Spinal cord (tissue), 10 donors: ENCODE results near the gene EHD2. TPM values are rescaled to one million over a fixed set of nuclear protein-coding genes. Genes with fewer than 3 reads are reported as not detected.

Source experiments
- DNase-seq, 6 donors: peaks; one replicate each; pipeline versions ENCODE4 v3.0.0 to v3.0.0-alpha.2; 2013 to 2015; ENCODE audit warnings: low spot score in 6 of 6, low read depth in 4 of 6
- H3K27ac ChIP-seq: one replicate; pipeline ENCODE4 v1.5.1; 2013; ENCODE audit warnings: low read depth, low read length, control low read depth
- H3K27me3 ChIP-seq: one replicate; pipeline ENCODE4 v1.6.1; 2013; ENCODE audit warnings: low read length; ENCODE audit not compliant: control insufficient read depth, insufficient read depth
- H3K36me3 ChIP-seq: one replicate; pipeline ENCODE4 v1.6.1; 2013; ENCODE audit warnings: low read length; ENCODE audit not compliant: control insufficient read depth, insufficient read depth
- H3K4me1 ChIP-seq: one replicate; pipeline ENCODE4 v1.6.1; 2013; ENCODE audit warnings: low read length; ENCODE audit not compliant: control insufficient read depth, insufficient read depth
- H3K4me3 ChIP-seq: one replicate; pipeline ENCODE4 v1.5.1; 2013; ENCODE audit warnings: low read depth, low read length, control low read depth
- H3K9me3 ChIP-seq: one replicate; pipeline ENCODE4 v1.6.1; 2013; ENCODE audit warnings: low read length; ENCODE audit not compliant: control insufficient read depth, insufficient read depth
- WGBS: methylation state at CpG from one replicate; pipeline ENCODE4 v1.1.5; 2013; ENCODE audit warnings: missing lambda C conversion rate; ENCODE audit not compliant: insufficient coverage; 5-methylcytosine and 5-hydroxymethylcytosine counted together
- polyA plus RNA-seq, 2 donors: library from polyadenylated mRNA; unstranded; fragments of 120-200 nt; gene quantifications; one replicate each; pipeline ENCODE4 v1.2.1, GENCODE V29; 2013; ENCODE audit not compliant: insufficient read length in 2 of 2
- total RNA-seq, 2 donors: library from RNA; depleted of rRNA in 1 of 2; stranded (reverse); fragments of 120-200 nt in 1 of 2; fragments of >200 nt in 1 of 2; gene quantifications; one replicate each; pipeline versions ENCODE4 v1.2.3 to v1.2.4, GENCODE V29; 2013 to 2014
- donor health status: healthy.

Gene EHD2
- total and polyA plus RNA-seq, 4 donors, result 16.0 to 26.4 (median 20.3) TPM

DNA sequence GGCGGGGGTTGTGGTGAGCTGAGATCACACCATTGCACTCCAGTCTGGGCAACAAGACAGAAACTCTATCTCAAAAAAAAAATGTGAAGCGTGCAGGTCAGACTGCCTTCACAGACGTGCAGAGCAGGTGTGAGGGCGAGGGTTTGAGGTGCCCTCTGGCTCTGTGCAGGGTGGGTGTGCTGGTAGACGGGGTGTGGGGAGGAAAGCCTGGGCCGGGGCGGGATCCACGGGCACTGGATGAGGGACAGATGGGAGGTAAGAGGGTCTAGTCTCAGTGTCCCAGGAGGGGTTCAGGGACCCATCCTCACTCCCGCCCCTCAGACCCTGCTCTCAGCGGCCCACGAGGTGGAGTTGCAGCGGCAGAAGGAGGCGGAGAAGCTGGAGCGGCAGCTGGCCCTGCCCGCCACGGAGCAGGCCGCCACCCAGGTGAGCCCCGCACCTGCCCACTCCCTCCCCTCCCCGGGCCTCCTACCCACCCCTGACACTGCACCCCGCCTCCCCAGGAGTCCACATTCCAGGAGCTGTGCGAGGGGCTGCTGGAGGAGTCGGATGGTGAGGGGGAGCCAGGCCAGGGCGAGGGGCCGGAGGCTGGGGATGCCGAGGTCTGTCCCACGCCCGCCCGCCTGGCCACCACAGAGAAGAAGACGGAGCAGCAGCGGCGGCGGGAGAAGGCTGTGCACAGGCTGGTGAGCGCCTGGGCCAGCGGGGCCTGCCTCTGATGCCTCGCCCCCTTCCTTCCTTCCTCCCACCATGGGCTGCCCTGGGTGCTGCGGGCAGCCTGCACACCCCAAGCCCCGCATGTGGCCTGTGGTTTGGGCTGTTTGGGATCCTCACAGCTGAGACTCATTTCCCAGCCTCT, 41.2 kb downstream of the EHD2 start:
- 93% methylated on average over 23 of the region's 37 CpGs for WGBS
- DNase-seq, result no peak
- no peak overlapping the region for H3K4me3 ChIP-seq
- H3K9me3 ChIP-seq, result no peaks in the 10 kb centered on the region
- H3K36me3 ChIP-seq, result peaks cover 93% of the 10 kb centered on the region
- H3K4me1 ChIP-seq, result no peaks in the 10 kb centered on the region
- no peaks in the 10 kb centered on the region for H3K27me3 ChIP-seq
- H3K27ac ChIP-seq, result no peak overlapping the region

DNA sequence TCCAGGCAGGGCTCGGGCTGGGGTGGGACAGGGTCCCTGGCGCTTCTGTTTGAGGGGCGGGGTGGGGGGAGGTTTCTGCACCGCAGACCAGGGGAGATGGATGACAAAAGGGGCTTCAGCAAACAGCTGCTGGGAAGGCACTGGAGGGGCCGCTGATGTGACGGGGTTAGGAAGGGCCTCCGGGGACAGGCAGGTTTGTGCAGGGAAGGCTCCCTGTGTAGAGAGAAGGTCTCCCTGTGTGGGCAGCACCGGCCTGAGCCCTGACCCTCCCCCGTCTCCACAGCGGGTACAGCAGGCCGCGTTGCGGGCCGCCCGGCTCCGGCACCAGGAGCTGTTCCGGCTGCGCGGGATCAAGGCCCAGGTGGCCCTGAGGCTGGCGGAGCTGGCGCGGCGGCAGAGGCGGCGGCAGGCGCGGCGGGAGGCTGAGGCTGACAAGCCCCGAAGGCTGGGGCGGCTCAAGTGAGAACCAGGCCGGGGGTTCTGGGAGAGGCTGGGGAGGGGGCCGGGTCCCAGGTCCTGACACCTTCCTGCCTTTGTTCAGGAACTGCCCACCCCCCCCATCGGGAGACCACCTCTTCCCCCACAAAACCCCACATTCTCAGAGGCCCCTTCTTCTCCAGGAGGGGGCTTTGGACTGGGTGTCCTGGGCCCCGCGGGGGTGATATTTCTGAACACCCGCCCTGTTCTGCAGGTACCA, 42.0 kb downstream of the EHD2 start:
- no peaks in the 10 kb centered on the region for H3K27me3 ChIP-seq
- no peaks in the 10 kb centered on the region for H3K4me1 ChIP-seq
- no peak overlapping the region for H3K27ac ChIP-seq
- no peak overlapping the region for H3K4me3 ChIP-seq
- H3K9me3 ChIP-seq, result no peaks in the 10 kb centered on the region
- H3K36me3 ChIP-seq, result peaks cover 90% of the 10 kb centered on the region
- no peak for DNase-seq
- WGBS, result 97% methylated on average over 34 of the region's 36 CpGs

DNA sequence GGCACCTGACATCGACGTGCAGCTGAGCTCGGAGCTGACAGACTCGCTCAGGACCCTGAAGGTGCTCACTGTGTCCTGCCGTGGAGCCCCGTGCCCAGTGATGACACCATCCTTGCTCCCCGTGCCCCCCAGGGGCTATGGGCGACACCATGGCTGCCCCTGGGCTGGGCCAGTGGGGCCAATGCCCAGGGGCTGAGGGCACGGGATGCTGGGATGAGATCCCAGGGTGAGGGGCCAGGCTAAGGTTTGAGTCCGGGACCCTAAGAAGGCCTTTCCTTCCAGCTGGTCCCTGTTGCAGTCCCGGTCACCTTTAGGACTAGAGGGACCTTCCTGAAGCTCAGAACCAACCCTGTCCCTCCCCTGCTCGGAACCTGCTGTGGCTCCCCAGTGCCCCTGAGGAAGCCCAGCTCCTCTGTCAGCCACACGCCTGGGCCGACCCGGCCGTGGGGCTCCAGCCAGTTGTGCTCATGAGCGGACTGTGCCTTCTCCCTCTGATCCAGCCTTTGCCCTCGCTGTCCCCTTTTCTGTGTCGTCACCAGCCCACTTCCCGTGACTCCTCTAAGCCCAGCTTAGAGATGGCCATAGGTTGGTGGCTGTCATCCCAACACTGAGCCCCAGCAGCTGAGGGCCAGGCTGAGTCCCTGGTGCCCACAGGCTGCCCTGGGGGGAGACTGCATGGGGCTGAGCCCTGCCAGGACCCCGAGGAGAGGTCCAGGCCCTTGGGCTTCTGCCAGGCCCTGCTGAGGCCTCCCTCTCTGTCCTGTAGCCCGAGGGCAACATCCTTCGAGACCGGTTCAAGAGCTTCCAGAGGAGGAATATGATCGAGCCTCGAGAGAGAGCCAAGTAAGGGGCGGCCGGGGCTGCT, 42.8 kb downstream of the EHD2 start:
- 95% methylated on average over 28 of the region's 28 CpGs for WGBS
- H3K27ac ChIP-seq, result no peak overlapping the region
- no peak overlapping the region for H3K4me3 ChIP-seq
- H3K4me1 ChIP-seq, result no peaks in the 10 kb centered on the region
- H3K27me3 ChIP-seq, result no peaks in the 10 kb centered on the region
- peaks cover 83% of the 10 kb centered on the region for H3K36me3 ChIP-seq
- no peaks in the 10 kb centered on the region for H3K9me3 ChIP-seq
- no peak for DNase-seq

DNA sequence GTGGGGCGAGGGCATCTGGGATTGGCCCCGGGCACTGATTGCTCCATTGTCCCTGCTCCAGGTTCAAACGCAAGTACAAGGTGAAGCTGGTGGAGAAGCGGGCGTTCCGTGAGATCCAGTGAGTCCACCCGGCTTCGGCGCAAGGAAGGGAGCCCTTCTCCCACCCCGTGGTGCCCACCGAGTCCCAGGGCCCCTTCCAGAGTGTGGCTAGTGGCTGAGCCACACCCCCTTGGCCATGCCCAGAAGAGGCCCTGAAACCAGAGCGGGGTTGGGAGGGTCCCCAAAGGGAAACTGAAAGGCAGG, 43.4 kb downstream of the EHD2 start:
- peaks cover 78% of the 10 kb centered on the region for H3K36me3 ChIP-seq
- H3K27ac ChIP-seq, result no peak overlapping the region

DNA sequence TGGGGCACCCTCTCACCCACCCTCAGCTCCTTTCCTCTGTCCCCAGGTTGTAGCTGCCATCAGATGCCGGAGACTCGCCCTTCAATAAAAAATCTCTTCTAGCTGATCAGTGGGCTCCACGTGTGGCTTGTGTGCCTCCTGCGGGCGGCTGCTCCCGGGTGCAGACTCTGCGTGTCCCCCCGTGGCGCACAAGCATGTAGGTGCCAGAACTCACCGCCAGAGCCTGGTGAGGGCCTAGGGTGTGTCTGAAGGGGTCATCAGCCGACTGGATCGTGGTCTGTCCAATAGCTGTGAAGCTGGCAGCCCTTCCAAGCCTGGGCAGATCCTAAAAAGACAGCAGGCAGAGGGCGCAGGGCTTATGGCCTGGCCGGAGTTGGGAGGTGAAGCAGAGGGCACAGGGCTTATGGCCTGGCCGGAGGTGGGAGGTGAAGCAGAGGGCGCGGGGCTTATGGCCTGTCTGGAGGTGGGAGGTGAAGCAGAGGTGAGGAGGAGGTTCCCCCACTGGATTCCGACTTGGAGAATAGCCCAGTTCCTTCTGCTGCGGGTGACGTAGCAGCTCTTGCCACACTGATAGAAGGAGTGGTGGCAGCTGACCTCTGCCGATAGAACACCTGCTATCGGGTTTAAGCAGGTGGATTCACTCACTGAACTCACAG, 43.9 kb downstream of the EHD2 start:
- Histone ChIP-seq H3K4me3 (no peak overlapping the region), H3K36me3 (peaks cover 73% of the 10 kb centered on the region), H3K27ac (no peak overlapping the region), H3K27me3 (no peaks in the 10 kb centered on the region), H3K4me1 (no peaks in the 10 kb centered on the region), H3K9me3 (no peaks in the 10 kb centered on the region)
- no peak for DNase-seq
- WGBS, result 95% methylated on average over 19 of the region's 22 CpGs

More for the DNA sequence above, 43.4 kb downstream of the EHD2 start:
- H3K9me3 ChIP-seq, result no peaks in the 10 kb centered on the region
- no peaks in the 10 kb centered on the region for H3K4me1 ChIP-seq
- H3K27me3 ChIP-seq, result no peaks in the 10 kb centered on the region
- 97% methylated on average over 12 of the region's 12 CpGs for WGBS
- DNase-seq, result no peak
- no peak overlapping the region for H3K4me3 ChIP-seq

DNA sequence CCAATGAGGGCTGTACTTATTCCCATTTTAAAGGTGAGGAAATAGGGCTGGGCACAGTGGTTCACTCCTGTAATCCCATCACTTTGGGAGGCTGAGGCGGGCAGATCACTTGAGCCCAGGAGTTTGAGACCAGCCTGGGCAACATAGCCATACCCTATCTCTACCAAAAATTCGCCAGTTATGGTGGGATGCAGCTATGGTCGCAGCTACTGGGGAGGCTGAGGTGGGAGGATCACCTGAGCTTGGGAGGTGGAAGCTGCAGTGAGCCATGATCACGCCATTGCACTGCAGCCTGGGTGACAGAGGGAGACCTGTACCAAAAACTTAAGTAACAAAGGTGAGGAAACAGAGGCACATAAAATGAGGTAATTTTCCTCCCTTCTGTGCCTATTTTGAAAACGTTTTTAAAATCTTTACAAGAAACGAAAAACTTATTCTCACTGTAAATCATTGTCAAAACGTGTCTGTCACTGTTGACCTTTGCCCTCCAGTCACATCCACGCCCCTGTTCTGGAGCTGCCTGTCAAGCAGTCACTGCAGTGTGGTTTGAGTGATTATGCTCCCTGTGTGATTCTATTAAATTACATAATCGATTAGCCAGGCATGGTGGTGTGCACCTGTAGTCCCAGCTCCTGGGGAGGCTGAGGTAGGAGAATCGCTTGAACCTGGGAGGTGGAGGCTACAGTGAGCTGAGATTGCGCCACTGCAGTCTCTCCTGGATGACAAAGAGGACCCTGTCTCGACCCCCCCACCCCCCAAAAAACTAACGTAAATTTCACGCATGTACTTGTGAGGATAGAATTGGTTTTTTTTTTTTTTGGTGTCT, 44.6 kb downstream of the EHD2 start:
- Histone ChIP-seq H3K27me3 (no peaks in the 10 kb centered on the region), H3K36me3 (peaks cover 66% of the 10 kb centered on the region), H3K4me3 (no peak overlapping the region), H3K27ac (no peak overlapping the region), H3K9me3 (no peaks in the 10 kb centered on the region), H3K4me1 (no peaks in the 10 kb centered on the region)
- no peak for DNase-seq
- WGBS, result 100% methylated on average over 2 of the region's 14 CpGs

DNA sequence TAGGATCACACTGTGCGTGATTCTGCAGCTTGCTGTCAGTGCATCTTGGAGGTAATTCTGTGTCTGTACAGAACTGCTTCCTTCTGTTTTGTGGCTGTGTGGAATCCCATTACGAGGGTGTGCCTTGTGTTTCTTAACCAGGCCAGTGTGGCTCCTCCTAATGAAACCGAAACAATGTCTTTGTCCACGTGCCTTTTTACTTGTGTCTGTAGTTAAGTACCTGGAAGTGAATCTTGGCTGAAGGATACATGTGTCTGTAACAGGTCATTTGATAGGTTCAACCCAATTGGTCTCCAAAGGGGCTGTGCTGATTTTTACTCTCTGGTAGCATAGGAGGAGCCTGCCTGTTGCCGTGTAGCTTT, 45.2 kb downstream of the EHD2 start:
- Histone ChIP-seq H3K4me3 (no peak overlapping the region), H3K27me3 (no peaks in the 10 kb centered on the region), H3K4me1 (no peaks in the 10 kb centered on the region), H3K9me3 (no peaks in the 10 kb centered on the region), H3K27ac (no peak overlapping the region), H3K36me3 (peaks cover 60% of the 10 kb centered on the region)
- no peak for DNase-seq
- WGBS, result 96% methylated on average over 5 of the region's 5 CpGs

DNA sequence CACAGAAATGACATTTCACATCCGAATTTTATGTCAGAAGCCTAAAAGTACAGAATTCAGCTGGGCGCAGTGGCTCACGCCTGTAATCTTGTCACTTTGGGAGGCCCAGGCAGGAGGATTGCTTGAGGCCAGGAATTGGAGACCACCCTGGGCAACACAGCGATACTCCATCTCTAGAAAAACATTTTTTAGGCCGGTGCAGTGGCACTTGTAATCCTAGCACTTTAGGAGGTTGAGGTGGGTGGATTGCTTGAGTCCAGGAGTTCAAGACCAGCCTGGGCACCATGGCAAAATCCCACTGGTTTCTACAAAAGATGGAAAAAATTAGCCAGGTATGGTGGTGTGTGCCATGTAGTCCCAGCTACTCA, 47.4 kb downstream of the EHD2 start:
- peaks cover 38% of the 10 kb centered on the region for H3K36me3 ChIP-seq
- H3K27me3 ChIP-seq, result no peaks in the 10 kb centered on the region
- 100% methylated on average over 4 of the region's 5 CpGs for WGBS
- H3K9me3 ChIP-seq, result no peaks in the 10 kb centered on the region
- H3K4me3 ChIP-seq, result no peak overlapping the region
- H3K27ac ChIP-seq, result no peak overlapping the region
- H3K4me1 ChIP-seq, result peaks cover 2% of the 10 kb centered on the region
- DNase-seq, result no peak

DNA sequence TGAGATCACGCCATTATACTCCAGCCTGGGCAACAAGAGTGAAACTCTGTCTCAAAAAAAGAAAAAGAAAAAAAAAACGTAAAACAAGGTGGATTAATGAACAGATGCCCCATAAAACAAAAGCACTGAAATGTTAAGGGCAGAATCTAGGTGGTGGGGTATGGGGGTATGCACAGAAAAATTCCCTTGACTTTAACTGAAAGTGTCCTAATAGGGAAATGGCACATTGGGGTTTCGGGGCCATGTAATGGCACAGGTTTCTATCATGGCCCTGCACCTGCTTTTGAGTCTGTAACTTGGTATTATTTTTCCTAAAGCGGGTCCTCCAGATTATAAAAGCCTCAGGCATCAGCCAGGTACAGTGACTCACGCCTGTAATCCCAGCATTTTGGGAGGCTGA, 48.3 kb downstream of the EHD2 start:
- Histone ChIP-seq H3K9me3 (no peaks in the 10 kb centered on the region), H3K27ac (no peak overlapping the region), H3K36me3 (peaks cover 29% of the 10 kb centered on the region), H3K27me3 (no peaks in the 10 kb centered on the region), H3K4me3 (no peak overlapping the region), H3K4me1 (peaks cover 10% of the 10 kb centered on the region)
- 87% methylated on average over 3 of the region's 5 CpGs for WGBS
- no peak for DNase-seq
